Fibroblast of pulmonary artery (primary cell): ENCODE results near the gene CHSY1.
"Not testable (repeated sequence)": the region's sequence is repeated elsewhere in the genome, so short reads cannot be mapped to it uniquely, and the experiment has no call there.

ENCODE experiments used
- DNase-seq: peaks from one replicate; pipeline ENCODE4 v3.0.0-alpha.2; 2010; ENCODE audit warnings: low read depth
- H3K4me3 ChIP-seq: replicated peaks from 2 replicates; pipeline ENCODE4 v1.5.1; 2011; ENCODE audit warnings: low read depth, mild to moderate bottlenecking, control low read depth, low read length, moderate library complexity
- TF ChIP-seq, protein P1 (sequence below): IDR thresholded peaks from 2 replicates; pipeline ENCODE4 v1.5.1; 2011; ENCODE audit warnings: mild to moderate bottlenecking, control low read depth, low read length, inconsistent platforms; ENCODE audit errors: missing control alignments

Gene CHSY1

DNA sequence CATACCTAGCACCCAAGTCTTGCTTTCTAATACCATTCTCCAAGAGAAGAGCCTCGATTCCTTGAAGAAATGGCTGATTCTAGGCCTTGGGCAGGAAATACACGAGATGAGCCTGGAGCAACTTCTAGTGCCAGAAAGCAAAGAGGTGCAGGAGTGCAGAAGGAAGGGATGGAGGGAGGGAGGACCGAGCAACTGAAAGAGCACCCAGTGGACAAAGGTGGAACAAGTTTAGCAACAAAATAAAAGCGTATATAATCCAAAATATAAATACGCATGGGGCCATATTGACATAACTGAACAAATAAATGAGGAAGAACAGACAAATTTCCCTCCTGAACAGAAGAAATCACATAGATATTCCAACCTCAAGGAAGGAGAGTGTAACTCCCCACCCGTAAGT lies 34.4 kb downstream of the CHSY1 start:
- TF ChIP-seq, protein P1, sequence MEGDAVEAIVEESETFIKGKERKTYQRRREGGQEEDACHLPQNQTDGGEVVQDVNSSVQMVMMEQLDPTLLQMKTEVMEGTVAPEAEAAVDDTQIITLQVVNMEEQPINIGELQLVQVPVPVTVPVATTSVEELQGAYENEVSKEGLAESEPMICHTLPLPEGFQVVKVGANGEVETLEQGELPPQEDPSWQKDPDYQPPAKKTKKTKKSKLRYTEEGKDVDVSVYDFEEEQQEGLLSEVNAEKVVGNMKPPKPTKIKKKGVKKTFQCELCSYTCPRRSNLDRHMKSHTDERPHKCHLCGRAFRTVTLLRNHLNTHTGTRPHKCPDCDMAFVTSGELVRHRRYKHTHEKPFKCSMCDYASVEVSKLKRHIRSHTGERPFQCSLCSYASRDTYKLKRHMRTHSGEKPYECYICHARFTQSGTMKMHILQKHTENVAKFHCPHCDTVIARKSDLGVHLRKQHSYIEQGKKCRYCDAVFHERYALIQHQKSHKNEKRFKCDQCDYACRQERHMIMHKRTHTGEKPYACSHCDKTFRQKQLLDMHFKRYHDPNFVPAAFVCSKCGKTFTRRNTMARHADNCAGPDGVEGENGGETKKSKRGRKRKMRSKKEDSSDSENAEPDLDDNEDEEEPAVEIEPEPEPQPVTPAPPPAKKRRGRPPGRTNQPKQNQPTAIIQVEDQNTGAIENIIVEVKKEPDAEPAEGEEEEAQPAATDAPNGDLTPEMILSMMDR = no peak
- no peak overlapping the region for H3K4me3 ChIP-seq
- DNase-seq = no peak

DNA sequence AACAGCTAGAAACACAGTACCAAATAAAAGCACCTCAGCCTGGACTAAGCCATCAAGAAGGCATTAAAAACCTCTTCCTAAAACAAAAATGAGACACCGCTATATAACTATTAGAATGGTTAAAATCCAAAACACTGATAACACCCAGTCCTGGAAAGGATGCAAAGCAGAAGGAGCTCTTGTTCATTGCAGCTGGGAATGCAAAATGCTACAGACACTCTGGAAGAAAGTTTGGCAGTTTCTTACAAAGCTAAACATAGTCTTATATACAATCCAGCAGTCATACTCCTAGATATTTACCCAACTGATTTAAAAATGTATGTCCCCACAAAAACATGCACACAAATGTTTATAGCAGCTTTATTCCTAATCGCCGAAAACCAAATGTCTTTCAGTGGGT lies 35.7 kb downstream of the CHSY1 start:
- H3K4me3 ChIP-seq = no peak overlapping the region
- DNase-seq = no peak
- TF ChIP-seq, protein P1 = no peak

DNA sequence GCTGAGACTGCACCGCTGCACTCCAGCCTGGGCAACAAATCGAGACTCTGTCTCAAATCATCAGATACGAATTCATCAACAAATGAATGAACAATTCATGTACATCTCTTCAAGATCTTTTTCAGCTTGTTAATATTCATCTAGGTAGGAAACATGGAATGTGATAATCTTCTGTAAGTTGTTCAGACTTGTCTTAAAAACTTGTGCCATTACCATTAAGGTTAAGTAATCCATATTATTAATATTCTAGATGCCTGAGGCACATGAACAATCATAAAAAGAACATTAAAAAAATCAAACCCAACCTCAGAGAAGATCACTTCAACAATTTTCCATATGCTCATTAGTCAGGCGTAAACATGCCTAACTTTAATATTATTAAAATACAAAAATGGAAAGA lies 36.2 kb downstream of the CHSY1 start:
- no peak overlapping the region for H3K4me3 ChIP-seq
- DNase-seq = no peak
- TF ChIP-seq, protein P1 = no peak

DNA sequence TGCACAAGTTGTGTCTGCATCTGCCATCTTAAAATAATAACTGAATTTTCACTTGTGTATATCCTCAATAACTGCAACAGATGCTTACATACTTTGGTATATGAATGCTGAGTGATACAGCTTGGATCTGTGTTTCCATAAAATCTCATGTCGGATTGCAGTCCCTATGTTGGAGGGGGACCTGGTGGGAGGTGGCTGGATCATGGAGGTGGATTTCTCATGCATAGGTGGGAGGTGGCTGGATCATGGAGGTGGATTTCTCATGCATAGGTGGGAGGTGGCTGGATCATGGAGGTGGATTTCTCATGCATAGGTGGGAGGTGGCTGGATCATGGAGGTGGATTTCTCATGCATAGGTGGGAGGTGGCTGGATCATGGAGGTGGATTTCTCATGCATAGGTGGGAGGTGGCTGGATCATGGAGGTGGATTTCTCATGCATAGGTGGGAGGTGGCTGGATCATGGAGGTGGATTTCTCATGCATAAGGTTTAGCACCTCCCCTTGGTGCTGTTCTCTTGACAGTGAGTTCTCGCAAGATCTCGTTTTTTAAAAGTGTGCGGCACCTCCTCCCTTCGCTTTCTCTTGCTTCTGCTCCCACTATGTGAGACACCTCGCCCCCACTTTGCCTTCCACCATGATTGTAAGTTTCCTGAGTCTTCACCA lies 37.3 kb downstream of the CHSY1 start:
- not testable (repeated sequence) for DNase-seq, H3K4me3 ChIP-seq

DNA sequence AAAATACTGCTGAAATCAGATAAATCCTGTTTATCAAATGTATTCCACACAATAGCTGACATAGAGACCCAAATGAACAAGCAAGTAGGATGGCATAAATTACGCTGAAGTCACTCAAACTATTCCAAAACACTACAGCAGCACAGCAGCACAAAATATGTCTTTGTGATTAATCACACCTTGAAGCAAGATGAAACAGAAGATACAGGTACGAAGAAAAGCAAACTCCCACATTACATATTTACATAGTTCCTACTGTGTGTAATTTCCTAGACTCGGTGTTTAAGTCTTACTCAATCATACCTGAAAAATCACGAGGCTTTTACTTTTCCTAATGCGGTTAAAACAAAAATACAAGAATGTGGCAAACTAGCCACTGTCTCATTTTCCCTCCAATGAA lies 38.3 kb downstream of the CHSY1 start:
- no peak overlapping the region for H3K4me3 ChIP-seq
- TF ChIP-seq, protein P1 = no peak
- DNase-seq = no peak

DNA sequence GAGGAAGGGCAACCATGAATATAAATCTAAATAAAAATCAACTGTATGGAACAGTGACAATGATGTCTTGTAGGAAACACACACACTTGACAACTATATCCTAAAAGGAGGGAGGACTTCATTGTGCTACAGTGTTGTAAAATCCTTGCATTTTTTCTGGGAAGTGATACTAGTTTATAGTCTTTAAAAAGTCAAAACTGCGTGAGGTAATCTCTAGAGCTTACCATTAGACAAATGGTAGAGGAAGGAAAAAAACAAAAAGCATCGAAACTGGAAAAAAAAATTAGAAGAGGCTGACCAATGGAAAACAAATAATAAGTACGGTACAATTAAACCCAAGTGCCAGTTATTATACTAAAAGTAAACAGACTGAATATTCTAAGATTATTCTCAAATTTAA lies 38.7 kb downstream of the CHSY1 start:
- TF ChIP-seq, protein P1 = no peak
- H3K4me3 ChIP-seq = no peak overlapping the region
- no peak for DNase-seq

DNA sequence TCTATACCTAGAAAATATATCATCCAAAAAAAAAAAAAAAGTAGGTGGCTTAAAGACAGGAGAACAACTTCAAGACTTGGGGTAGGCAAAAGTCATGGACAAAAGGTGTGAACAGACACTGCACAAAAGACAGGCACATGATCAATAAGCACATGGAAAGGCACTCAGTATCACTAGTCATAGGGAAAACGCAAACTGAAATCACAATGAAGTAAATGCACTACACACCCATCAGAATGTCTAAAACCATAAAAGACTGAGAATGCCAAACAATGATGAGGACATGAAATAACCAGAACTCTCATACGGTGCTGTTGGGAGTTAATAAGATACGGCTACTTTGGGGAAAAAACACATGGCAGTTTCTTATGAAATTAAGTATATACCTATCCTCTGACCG lies 40.0 kb downstream of the CHSY1 start:
- DNase-seq = no peak
- no peak overlapping the region for H3K4me3 ChIP-seq
- TF ChIP-seq, protein P1 = no peak

DNA sequence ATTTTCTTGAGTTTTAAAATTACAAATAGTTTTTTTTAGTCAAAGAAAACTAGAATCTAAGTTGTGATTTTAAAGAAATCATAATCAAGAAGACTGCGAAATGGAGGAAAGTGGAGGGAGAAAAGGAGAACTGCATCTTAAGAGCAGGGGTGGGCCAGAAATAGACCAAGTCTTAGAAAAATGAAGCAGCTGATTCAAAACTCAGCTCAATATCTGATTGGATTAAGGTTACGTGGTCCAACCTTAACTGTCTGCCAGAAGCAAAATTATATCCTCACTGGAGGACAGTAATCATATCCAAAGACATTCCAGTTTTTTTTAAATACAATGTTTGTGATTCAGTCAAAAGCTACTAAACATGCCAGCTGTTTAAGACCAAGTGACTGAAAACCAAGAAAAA lies 41.4 kb downstream of the CHSY1 start:
- DNase-seq = no peak
- H3K4me3 ChIP-seq = no peak overlapping the region

More for the DNA sequence above, 41.4 kb downstream of the CHSY1 start:
- TF ChIP-seq, protein P1 = no peak
